ENCODE data around the gene C1orf141.

Gene C1orf141

DNA sequence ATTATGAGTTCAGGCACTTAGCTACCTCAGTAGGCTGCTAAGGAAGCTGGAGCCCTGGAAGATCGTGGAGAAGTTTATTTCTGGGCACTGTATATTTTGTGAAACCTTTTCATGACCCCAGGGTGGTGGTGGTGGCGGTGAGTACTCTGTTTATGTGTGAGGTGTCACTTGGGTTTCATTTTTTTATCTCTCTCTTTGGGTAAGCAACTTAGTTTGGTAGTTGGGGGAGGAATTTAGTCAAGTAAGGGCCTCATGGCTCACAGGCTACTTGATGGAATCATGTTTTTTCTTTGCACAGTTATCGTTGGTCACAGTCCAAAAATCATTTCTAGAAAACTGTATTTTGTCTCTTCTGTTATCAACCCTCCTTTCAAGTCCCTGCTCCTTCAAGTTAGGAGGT, 33.9 kb downstream of the C1orf141 start:
- H3K4me3 ChIP-seq (ENCODE audit: low read depth, low read length): no peak overlapping the region
- DNase-seq (ENCODE audit: low read depth): no peak
- TF ChIP-seq, protein P1, sequence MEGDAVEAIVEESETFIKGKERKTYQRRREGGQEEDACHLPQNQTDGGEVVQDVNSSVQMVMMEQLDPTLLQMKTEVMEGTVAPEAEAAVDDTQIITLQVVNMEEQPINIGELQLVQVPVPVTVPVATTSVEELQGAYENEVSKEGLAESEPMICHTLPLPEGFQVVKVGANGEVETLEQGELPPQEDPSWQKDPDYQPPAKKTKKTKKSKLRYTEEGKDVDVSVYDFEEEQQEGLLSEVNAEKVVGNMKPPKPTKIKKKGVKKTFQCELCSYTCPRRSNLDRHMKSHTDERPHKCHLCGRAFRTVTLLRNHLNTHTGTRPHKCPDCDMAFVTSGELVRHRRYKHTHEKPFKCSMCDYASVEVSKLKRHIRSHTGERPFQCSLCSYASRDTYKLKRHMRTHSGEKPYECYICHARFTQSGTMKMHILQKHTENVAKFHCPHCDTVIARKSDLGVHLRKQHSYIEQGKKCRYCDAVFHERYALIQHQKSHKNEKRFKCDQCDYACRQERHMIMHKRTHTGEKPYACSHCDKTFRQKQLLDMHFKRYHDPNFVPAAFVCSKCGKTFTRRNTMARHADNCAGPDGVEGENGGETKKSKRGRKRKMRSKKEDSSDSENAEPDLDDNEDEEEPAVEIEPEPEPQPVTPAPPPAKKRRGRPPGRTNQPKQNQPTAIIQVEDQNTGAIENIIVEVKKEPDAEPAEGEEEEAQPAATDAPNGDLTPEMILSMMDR (IDR thresholded peaks at IDR 0.05; ENCODE audit: low read depth, low read length, missing control alignments): no peak

DNA sequence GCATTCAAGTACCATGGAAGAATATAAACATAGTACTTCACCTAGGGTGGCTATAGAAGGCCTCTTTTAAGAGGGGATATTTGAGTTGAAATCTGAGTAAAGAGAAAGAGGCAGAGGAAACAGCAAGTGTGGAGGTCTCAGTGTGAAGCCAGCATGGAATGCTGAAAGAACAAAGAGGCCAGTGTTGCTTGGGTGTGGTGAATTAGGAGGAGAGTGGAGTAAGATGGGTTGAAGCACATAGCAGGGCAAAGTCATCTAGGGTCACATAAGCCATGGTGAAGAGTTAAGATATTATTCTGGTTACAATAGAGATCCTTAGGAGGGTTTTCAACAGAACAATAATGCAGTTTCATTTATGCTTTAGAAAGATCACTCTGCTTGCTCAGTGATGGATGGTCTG, 37.5 kb downstream of the C1orf141 start:
- no peak for DNase-seq (ENCODE audit: low read depth)

DNA sequence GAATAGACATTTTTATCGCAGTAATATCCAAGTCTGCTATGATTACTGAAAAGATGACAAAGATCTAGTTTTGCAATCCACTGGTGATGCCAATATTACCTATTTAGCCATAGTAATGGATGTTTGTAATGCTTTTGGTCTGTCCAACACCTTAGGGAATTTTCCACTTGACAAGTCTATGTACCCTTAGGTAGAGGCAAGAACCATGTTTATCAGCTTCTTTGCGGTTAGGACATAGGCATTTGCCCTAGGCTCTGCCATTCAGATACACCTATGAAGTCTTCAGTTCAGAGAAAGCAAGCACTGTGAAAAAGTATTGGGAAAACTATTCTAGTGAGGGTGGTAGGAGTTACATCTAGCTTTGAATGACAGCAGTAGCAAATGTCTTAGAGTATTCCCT, 40.6 kb downstream of the C1orf141 start:
- no peak for DNase-seq (ENCODE audit: low read depth)
- TF ChIP-seq, protein P1 (IDR thresholded peaks at IDR 0.05; ENCODE audit: low read depth, low read length, missing control alignments): no peak
- H3K4me3 ChIP-seq (ENCODE audit: low read depth, low read length): no peak overlapping the region

More for the DNA sequence above, 37.5 kb downstream of the C1orf141 start:
- TF ChIP-seq, protein P1 (IDR thresholded peaks at IDR 0.05; ENCODE audit: low read depth, low read length, missing control alignments): no peak
- no peak overlapping the region for H3K4me3 ChIP-seq (ENCODE audit: low read depth, low read length)

DNA sequence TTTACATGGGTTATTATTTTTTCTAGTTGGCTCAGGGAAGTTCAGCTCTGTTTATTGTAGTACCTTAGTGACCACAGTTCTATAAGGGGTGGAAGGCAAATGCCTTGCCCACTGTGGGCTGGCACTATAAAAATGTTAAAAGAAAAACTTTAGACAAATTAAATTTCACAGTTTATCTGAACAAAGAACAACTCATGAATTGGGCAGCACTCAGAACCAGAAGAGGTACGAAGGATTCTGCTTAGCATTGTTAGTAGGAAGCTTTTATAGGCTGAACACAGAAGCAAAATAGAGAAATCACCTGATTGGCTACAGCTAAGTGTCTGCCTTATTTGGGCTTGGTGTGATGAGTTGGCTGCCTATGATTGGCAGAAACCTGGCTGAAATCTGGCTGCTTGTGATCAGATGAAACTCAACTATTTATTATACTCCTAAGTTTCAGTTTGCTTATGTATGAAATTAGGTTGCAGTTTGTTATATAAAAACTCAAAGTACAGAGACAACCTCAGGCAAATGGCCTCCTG, 45.0 kb downstream of the C1orf141 start:
- no peak overlapping the region for H3K4me3 ChIP-seq (ENCODE audit: low read depth, low read length)
- TF ChIP-seq, protein P1 (IDR thresholded peaks at IDR 0.05; ENCODE audit: low read depth, low read length, missing control alignments): no peak
- no peak for DNase-seq (ENCODE audit: low read depth)

DNA sequence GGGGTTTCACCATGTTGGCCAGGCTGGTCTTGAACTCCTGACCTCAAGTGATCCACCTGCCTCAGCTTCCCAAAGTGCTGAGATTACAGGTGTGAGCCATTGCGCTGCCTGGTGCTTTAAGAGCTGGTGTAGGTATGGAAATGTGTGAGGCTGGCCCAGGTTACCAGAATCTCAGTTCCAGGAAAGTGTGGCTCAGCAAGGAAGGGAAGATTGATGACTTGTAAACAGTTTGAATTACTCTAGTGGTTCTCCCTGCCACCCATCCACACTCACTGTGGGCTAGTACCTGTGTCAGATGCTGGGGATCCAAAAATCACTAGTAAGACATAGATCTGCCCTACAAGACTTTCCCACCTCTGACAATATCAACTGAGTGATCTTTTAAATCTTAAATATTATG, 46.3 kb downstream of the C1orf141 start:
- no peak for DNase-seq (ENCODE audit: low read depth)
- TF ChIP-seq, protein P1 (IDR thresholded peaks at IDR 0.05; ENCODE audit: low read depth, low read length, missing control alignments): no peak
- no peak overlapping the region for H3K4me3 ChIP-seq (ENCODE audit: low read depth, low read length)

DNA sequence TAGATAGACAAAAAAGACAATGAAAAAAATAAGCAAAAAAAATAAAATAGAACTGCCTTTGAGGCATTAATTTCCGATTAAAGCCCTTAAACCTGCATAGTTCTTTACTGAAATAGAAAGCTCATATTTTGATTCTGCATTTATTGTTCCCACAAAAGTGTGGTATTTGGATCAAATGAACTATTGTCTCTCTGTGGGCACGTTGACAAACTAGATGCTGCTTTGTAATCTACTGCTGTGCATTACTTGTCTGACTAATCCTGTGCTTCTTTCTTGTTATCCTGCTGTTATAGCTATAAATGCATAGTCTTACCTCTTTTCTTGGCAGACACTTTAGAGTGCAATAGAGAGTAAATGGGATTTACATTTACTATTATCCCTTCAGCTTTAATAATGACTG, 49.4 kb downstream of the C1orf141 start:
- H3K4me3 ChIP-seq (ENCODE audit: low read depth, low read length): no peak overlapping the region
- TF ChIP-seq, protein P1 (IDR thresholded peaks at IDR 0.05; ENCODE audit: low read depth, low read length, missing control alignments): no peak
- DNase-seq (ENCODE audit: low read depth): no peak

DNA sequence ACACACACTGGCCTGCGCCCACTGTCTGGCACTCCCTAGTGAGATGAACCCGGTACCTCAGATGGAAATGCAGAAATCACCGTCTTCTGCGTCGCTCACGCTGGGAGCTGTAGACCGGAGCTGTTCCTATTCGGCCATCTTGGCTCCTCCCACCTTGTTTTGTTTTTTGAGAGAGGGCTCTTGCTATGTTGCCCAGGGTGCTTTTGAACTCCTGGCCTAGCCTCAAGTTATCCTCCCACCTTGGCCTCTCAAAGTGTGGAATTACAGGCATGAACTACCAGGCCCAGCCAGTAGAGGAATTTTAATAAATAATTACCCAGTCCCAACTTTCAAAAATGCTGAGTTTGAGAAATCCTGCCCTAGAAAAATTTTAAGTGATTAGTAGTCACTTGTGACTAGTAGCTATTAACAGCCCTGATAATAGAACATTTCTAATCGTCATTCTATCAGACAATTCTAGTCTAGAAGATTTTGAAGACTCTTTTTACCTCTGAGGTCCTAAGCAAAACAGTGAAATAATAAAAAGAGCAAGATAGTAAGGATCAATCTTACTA, 49.9 kb downstream of the C1orf141 start:
- TF ChIP-seq, protein P1 (IDR thresholded peaks at IDR 0.05; ENCODE audit: low read depth, low read length, missing control alignments): no peak
- no peak overlapping the region for H3K4me3 ChIP-seq (ENCODE audit: low read depth, low read length)
- no peak for DNase-seq (ENCODE audit: low read depth)
